H1 (cell line): ENCODE results near the gene PEAK1. TPM values are rescaled to one million over a fixed set of nuclear protein-coding genes. Genes with fewer than 3 reads are reported as not detected.

Experiments used
- CTCF ChIA-PET: fragments of 300-600 bp; sonication (Branson Sonifier 250); formaldehyde crosslinking; loops from one replicate; lab custom pipeline; 2021; ENCODE audit not compliant: partially characterized antibody; lab: Charles Lee
- POLR2A ChIA-PET: fragments of 300-600 bp; sonication (Branson Sonifier 250); formaldehyde crosslinking; loops from one replicate; lab custom pipeline; 2021; ENCODE audit warnings: inconsistent platforms; ENCODE audit not compliant: partially characterized antibody; lab: Charles Lee
- DNase-seq, 2 experiments: peaks; one replicate each; pipeline versions ENCODE4 v3.0.0 to v3.0.0-alpha.2; 2010 to 2022; ENCODE audit warnings: low spot score in 2 of 2, low read depth in 1 of 2, mixed read lengths in 1 of 2
- FAIRE-seq: peaks from 2 replicates; lab custom pipeline; 2011; peaks lifted over from hg19 to GRCh38; lab: Jason Lieb, UNC
- H2AFZ ChIP-seq: 2 replicates; pipeline ENCODE4 v1.8.1; 2012; ENCODE audit warnings: low read length, inconsistent platforms
- H2AK5ac ChIP-seq: 2 replicates; pipeline ENCODE4 v1.6.1; 2013; ENCODE audit warnings: low read depth, low read length
- H2BK120ac ChIP-seq: replicated peaks from 2 replicates; pipeline ENCODE3; 2013; ENCODE audit warnings: low read depth, low read length, inconsistent platforms
- H2BK12ac ChIP-seq: 2 replicates; pipeline ENCODE4 v1.6.1; 2013; ENCODE audit warnings: low read depth, low read length
- H2BK15ac ChIP-seq: 2 replicates; pipeline ENCODE4 v1.6.1; 2013; ENCODE audit warnings: low read length
- H2BK20ac ChIP-seq: 2 replicates; pipeline ENCODE4 v1.6.1; 2013; ENCODE audit warnings: low read length
- H2BK5ac ChIP-seq: 2 replicates; pipeline ENCODE4 v1.6.1; 2013; ENCODE audit warnings: low read depth, low read length
- H3K14ac ChIP-seq: 2 replicates; pipeline ENCODE4 v1.6.1; 2013; ENCODE audit warnings: inconsistent platforms; ENCODE audit not compliant: insufficient read length
- H3K18ac ChIP-seq: 2 replicates; pipeline ENCODE4 v1.6.1; 2013; ENCODE audit warnings: low read length; ENCODE audit errors: extremely low read depth
- H3K23ac ChIP-seq: 2 replicates; pipeline ENCODE4 v1.6.1; 2013; ENCODE audit warnings: inconsistent platforms; ENCODE audit not compliant: insufficient read length
- H3K23me2 ChIP-seq: 2 replicates; pipeline ENCODE4 v1.6.1; 2013; ENCODE audit warnings: low read depth, low read length
- H3K27ac ChIP-seq: 2 replicates; pipeline ENCODE4 v1.6.1; 2011; ENCODE audit warnings: low read depth, low read length, inconsistent platforms
- H3K27me3 ChIP-seq, 4 experiments: replicated peaks in 1 of 4; 1 replicate in 1 of 4; 2 replicates in 3 of 4; pipeline versions ENCODE4 v1.6.1 to v1.8.1; 2011 to 2013; ENCODE audit warnings: low read length in 3 of 4, mild to moderate bottlenecking in 3 of 4, inconsistent platforms in 2 of 4, mixed read lengths in 2 of 4, moderate library complexity in 1 of 4; ENCODE audit not compliant: control insufficient read depth in 3 of 4, insufficient read depth in 3 of 4; ENCODE audit errors: extremely low read depth in 1 of 4
- H3K36me3 ChIP-seq, 4 experiments: 2 replicates each; pipeline versions ENCODE4 v1.6.1 to v1.8.1; 2011 to 2013; ENCODE audit warnings: mild to moderate bottlenecking in 4 of 4, low read length in 3 of 4, moderate library complexity in 2 of 4, control low read depth in 1 of 4, inconsistent platforms in 1 of 4; ENCODE audit not compliant: insufficient read depth in 4 of 4, control insufficient read depth in 2 of 4
- H3K4ac ChIP-seq: replicated peaks from 2 replicates; pipeline ENCODE3; 2013; ENCODE audit warnings: low read length, low read depth, mixed read lengths, inconsistent platforms; ENCODE audit not compliant: insufficient read length
- H3K4me1 ChIP-seq, 4 experiments: replicated peaks in 1 of 4; 1 replicate in 1 of 4; 2 replicates in 3 of 4; pipeline versions ENCODE4 v1.6.1 to v1.8.1; 2011 to 2013; ENCODE audit warnings: low read length in 3 of 4, inconsistent platforms in 2 of 4, mixed read lengths in 1 of 4; ENCODE audit not compliant: insufficient read depth in 4 of 4, control insufficient read depth in 3 of 4
- H3K4me2 ChIP-seq, 2 experiments: 2 replicates each; pipeline versions ENCODE4 v1.6.1 to v1.8.1; 2011 to 2013; ENCODE audit warnings: low read depth in 2 of 2, low read length in 2 of 2, control low read depth in 1 of 2, inconsistent platforms in 1 of 2, mild to moderate bottlenecking in 1 of 2; ENCODE audit not compliant: insufficient read depth in 1 of 2
- H3K4me3 ChIP-seq, 4 experiments: fragments of 200-600, 300-600 bp in 1 of 4; sonication (generic), shearing (Covaris generic), sonication (Bioruptor Twin) in 1 of 4; 2 replicates each; pipeline versions ENCODE4 v1.5.1 to v1.8.1; 2011 to 2016; ENCODE audit warnings: low read length in 4 of 4, low read depth in 3 of 4, control low read depth in 2 of 4, inconsistent platforms in 2 of 4, mild to moderate bottlenecking in 2 of 4, mixed read lengths in 1 of 4, moderate library complexity in 1 of 4; ENCODE audit not compliant: insufficient read depth in 2 of 4; ENCODE audit errors: extremely low read depth in 1 of 4
- H3K56ac ChIP-seq: replicated peaks from 2 replicates; pipeline ENCODE3; 2013; ENCODE audit warnings: low read depth, mild to moderate bottlenecking, mixed read lengths, low read length, inconsistent platforms; ENCODE audit not compliant: insufficient read length
- H3K79me1 ChIP-seq: 2 replicates; pipeline ENCODE4 v1.6.1; 2013; ENCODE audit warnings: low read depth, low read length, control low read depth
- H3K79me2 ChIP-seq, 2 experiments: 2 replicates each; pipeline versions ENCODE4 v1.6.1 to v1.8.1; 2012 to 2013; ENCODE audit warnings: low read length in 2 of 2, mild to moderate bottlenecking in 2 of 2, inconsistent platforms in 1 of 2; ENCODE audit not compliant: insufficient read depth in 2 of 2, control insufficient read depth in 1 of 2
- H3K9ac ChIP-seq, 4 experiments: replicated peaks in 1 of 4; 1 replicate in 1 of 4; 2 replicates in 3 of 4; pipeline versions ENCODE4 v1.6.1 to v1.8.1; 2011 to 2013; ENCODE audit warnings: low read depth in 3 of 4, low read length in 3 of 4, control low read depth in 2 of 4, mild to moderate bottlenecking in 2 of 4, moderate library complexity in 2 of 4, inconsistent platforms in 1 of 4; ENCODE audit errors: extremely low read depth in 1 of 4
- H3K9me3 ChIP-seq, 2 experiments: 2 replicates each; pipeline versions ENCODE4 v1.6.1 to v1.8.1; 2012 to 2013; ENCODE audit warnings: mild to moderate bottlenecking in 2 of 2, moderate library complexity in 2 of 2, control low read depth in 1 of 2, inconsistent platforms in 1 of 2, low read depth in 1 of 2, low read length in 1 of 2, mixed read lengths in 1 of 2; ENCODE audit not compliant: insufficient read depth in 2 of 2
- H4K20me1 ChIP-seq, 2 experiments: replicated peaks in 1 of 2; 2 replicates each; pipeline versions ENCODE3 to v1.8.1; 2011 to 2013; ENCODE audit warnings: inconsistent platforms in 2 of 2, low read length in 2 of 2, mild to moderate bottlenecking in 1 of 2; ENCODE audit not compliant: insufficient read depth in 2 of 2, control insufficient read depth in 1 of 2
- H4K5ac ChIP-seq: 2 replicates; pipeline ENCODE4 v1.6.1; 2013; ENCODE audit warnings: low read length, low read depth, mixed read lengths, inconsistent platforms; ENCODE audit not compliant: insufficient read length
- H4K8ac ChIP-seq: 2 replicates; pipeline ENCODE4 v1.8.0; 2013; ENCODE audit warnings: mild to moderate bottlenecking, moderate library complexity, low read length, inconsistent platforms; ENCODE audit not compliant: insufficient read depth; ENCODE audit errors: extremely low read depth
- H4K91ac ChIP-seq: replicated peaks from 2 replicates; pipeline ENCODE3; 2013; ENCODE audit warnings: low read length, mixed read lengths, inconsistent platforms; ENCODE audit not compliant: insufficient read length
- CTCF ChIP-seq, 3 experiments: IDR thresholded peaks; 1 replicate in 2 of 3; 2 replicates in 1 of 3; pipeline versions ENCODE4 v1.5.1 to v1.6.1; 2011; ENCODE audit warnings: low read length in 3 of 3, mild to moderate bottlenecking in 3 of 3, inconsistent platforms in 2 of 3, low read depth in 1 of 3, moderate library complexity in 1 of 3; ENCODE audit not compliant: insufficient read depth in 1 of 3; ENCODE audit errors: control extremely low read depth in 1 of 3
- EZH2 ChIP-seq: fragments of 200-600 bp; sonication (generic); IDR thresholded peaks from 2 replicates; pipeline ENCODE4 v1.7.1; 2012; ENCODE audit warnings: low read depth, mild to moderate bottlenecking, moderate library complexity, low read length, inconsistent platforms; ENCODE audit not compliant: severe bottlenecking
- FOSL1 ChIP-seq: IDR thresholded peaks from 2 replicates; pipeline ENCODE4 v1.6.1; 2011; ENCODE audit warnings: mild to moderate bottlenecking, low read depth, low read length, moderate library complexity; ENCODE audit not compliant: insufficient read depth
- GTF2F1 ChIP-seq: IDR thresholded peaks from 2 replicates; pipeline ENCODE4 v1.6.1; 2012; ENCODE audit warnings: low read depth, low read length, improper control_type of control experiment, borderline replicate concordance
- MAFK ChIP-seq: IDR thresholded peaks from 2 replicates; pipeline ENCODE4 v1.6.1; 2012; ENCODE audit warnings: low read depth, mild to moderate bottlenecking, improper control_type of control experiment, low read length
- NANOG ChIP-seq: IDR thresholded peaks from 2 replicates; pipeline ENCODE4 v1.6.1; 2011; ENCODE audit warnings: low read length, low read depth, mild to moderate bottlenecking, inconsistent platforms; ENCODE audit not compliant: insufficient read depth, poor library complexity, severe bottlenecking
- NRF1 ChIP-seq: IDR thresholded peaks from 2 replicates; pipeline ENCODE4 v1.6.1; 2011; ENCODE audit warnings: mild to moderate bottlenecking, low read depth, low read length, improper control_type of control experiment
- RFX5 ChIP-seq: IDR thresholded peaks from 2 replicates; pipeline ENCODE4 v1.6.1; 2011; ENCODE audit warnings: low read depth, low read length, improper control_type of control experiment, borderline replicate concordance
- SP1 ChIP-seq: IDR thresholded peaks from 2 replicates; pipeline ENCODE4 v1.6.1; 2011; ENCODE audit warnings: low read depth, low read length
- TBP ChIP-seq: IDR thresholded peaks from 2 replicates; pipeline ENCODE4 v1.6.1; 2011; ENCODE audit warnings: low read depth, low read length, improper control_type of control experiment
- TEAD4 ChIP-seq: IDR thresholded peaks from 2 replicates; pipeline ENCODE4 v1.6.1; 2012; ENCODE audit warnings: low read depth, low read length, inconsistent platforms, mixed read lengths
- ZNF274 ChIP-seq: IDR thresholded peaks from 2 replicates; pipeline ENCODE4 v1.7.0; 2012; ENCODE audit warnings: low read length, borderline replicate concordance; ENCODE audit errors: extremely low read depth
- WGBS, 2 experiments: shearing (Covaris generic) in 1 of 2; methylation state at CpG; one replicate each; pipeline versions ENCODE4 v1.1.6 to v1.1.7; 2013 to 2015; ENCODE audit warnings: low lambda C conversion rate in 2 of 2, mixed read lengths in 2 of 2, inconsistent platforms in 1 of 2, low coverage in 1 of 2, missing lambda C conversion rate in 1 of 2; ENCODE audit not compliant: insufficient replicate concordance in 2 of 2, insufficient coverage in 1 of 2, insufficient read length in 1 of 2; ENCODE audit errors: extremely low coverage in 1 of 2, missing lambda C conversion rate in 1 of 2; 5-methylcytosine and 5-hydroxymethylcytosine counted together
- polyA plus RNA-seq, 7 experiments: library from polyadenylated mRNA; depleted of rRNA in 3 of 7; stranded (reverse) in 5 of 7; unstranded in 2 of 7; fragments of >200 nt in 5 of 7; fragments of 200-250 nt in 2 of 7; gene quantifications; 1 replicate in 5 of 7; 2 replicates in 1 of 7; 4 replicates in 1 of 7; pipeline versions ENCODE4 v1.2.1 to v1.2.3, GENCODE V29; 2011 to 2013; ENCODE audit warnings: missing spikeins in 2 of 7, mixed read lengths in 2 of 7
- total RNA-seq: library from RNA; stranded (reverse); fragmentation: NEBNext Ultra II Directional; extraction: Animal tissue kit (Norgen Biotek cat#: 25700); gene quantifications from 2 replicates; pipeline ENCODE4 v1.2.1, GENCODE V29; 2021

The PEAK1 gene
- total and polyA plus RNA-seq, 2 of the 8 experiments (the other 6 are each of a cell fraction or from before 2014, with no cell fraction given) = 8.8 to 44.8 TPM

- Histone ChIP-seq H3K4ac (no peak overlapping the region), H2BK5ac (no peak overlapping the region), H2AK5ac (no peak overlapping the region), H3K9me3 (no peaks in the 10 kb centered on the region), H3K14ac (no peak overlapping the region), H3K23me2 (no peaks in the 10 kb centered on the region), H3K4me1 (peaks cover 0 to 4% (median 1%) of the 10 kb centered on the region in 4 experiments; a peak in 4 of 7 replicates), H3K56ac (no peak overlapping the region), H3K27me3 (no peaks in the 10 kb centered on the region), H3K79me2 (0 out of 4 replicates have a peak, but pooled peaks cover 0 to 3% of the 10 kb centered on the region in 2 experiments), H3K79me1 (no peaks in the 10 kb centered on the region), H3K27ac (no peak overlapping the region), H3K4me2 (no peak overlapping the region), H3K9ac (no peak overlapping the region), H2AFZ (no peak overlapping the region), H2BK12ac (no peak overlapping the region), H3K4me3 (no peak overlapping the region), H3K23ac (no peak overlapping the region), H4K91ac (no peak overlapping the region), H4K5ac (no peak overlapping the region), H3K36me3 (no peaks in the 10 kb centered on the region), H4K20me1 (peaks cover 0 to 3% of the 10 kb centered on the region in 2 experiments), H3K18ac (no peak overlapping the region), H2BK15ac (no peak overlapping the region), H2BK20ac (no peak overlapping the region), H2BK120ac (no peak overlapping the region), H4K8ac (no peak overlapping the region)
- no peak for DNase-seq
- ChIA-PET POLR2A (no interaction called here), CTCF (no interaction called here)
- FAIRE-seq = no peak
- 70% methylated on average over 4 of the region's 4 CpGs; no CpG with 5 or more reads in 1 of the 2 experiments for WGBS, 2 experiments
- TF ChIP-seq GTF2F1 (no peak), MAFK (no peak), ZNF274 (no peak), CTCF (IDR thresholded peaks at IDR 0.05; ENCODE audit: control extremely low read depth in 1 of 3, insufficient read depth in 1 of 3, low read depth in 1 of 3, low read length in 3 of 3) (no peak), EZH2 (no peak), NRF1 (no peak), TBP (no peak), RFX5 (no peak), NANOG (no peak), FOSL1 (no peak), TEAD4 (no peak), SP1 (no peak)
Observed at GRCh38 chr15:77347197-77347596, 72.7 kb downstream of the PEAK1 start.
